Fibroblast of villous mesenchyme (primary cell): ENCODE results near the gene POFUT2. TPM values are rescaled to one million over a fixed set of nuclear protein-coding genes. Genes with fewer than 3 reads are reported as not detected.

Experiments
- DNase-seq: peaks from one replicate; pipeline ENCODE4 v3.0.0-alpha.2; 2010; ENCODE audit warnings: low read depth
- H3K4me3 ChIP-seq: 2 replicates; pipeline ENCODE4 v1.5.1; 2011; ENCODE audit warnings: low read depth, mild to moderate bottlenecking, low read length
- CTCF ChIP-seq: IDR thresholded peaks from 2 replicates; pipeline ENCODE4 v1.5.1; 2012; ENCODE audit warnings: low read depth, mild to moderate bottlenecking, low read length; ENCODE audit not compliant: insufficient read depth
- total RNA-seq: library from RNA; depleted of rRNA; stranded (reverse); fragments of >200 nt; gene quantifications from 2 replicates; pipeline ENCODE4 v1.2.3, GENCODE V29; 2012

The POFUT2 gene
- total RNA-seq, 1 donor: 60.0 TPM

GRCh38 chr21:45219517-45219916, 68.2 kb downstream of the POFUT2 start:
- DNase-seq: no peak
- no peak overlapping the region for H3K4me3 ChIP-seq
- TF ChIP-seq CTCF: no peak

GRCh38 chr21:45217010-45217409, 70.7 kb downstream of the POFUT2 start:
- TF ChIP-seq CTCF: no peak
- H3K4me3 ChIP-seq: no peak overlapping the region
- DNase-seq: no peak

- H3K4me3 ChIP-seq: no peak overlapping the region
- DNase-seq: no peak
- no peak for TF ChIP-seq CTCF
Observed at GRCh38 chr21:45215213-45215612, 72.5 kb downstream of the POFUT2 start.

Other genes with a start within 250 kb of the POFUT2 start
- 14.5 and 16.4 TPM in 2 replicates for gene ADARB1, start 213.3 kb downstream of the POFUT2 start, total RNA-seq
- 33.7 and 45.1 TPM in 2 replicates for gene COL18A1, start 117.3 kb upstream of the POFUT2 start, total RNA-seq